ENCODE data around the gene NARF. TPM values are rescaled to one million over a fixed set of nuclear protein-coding genes. Genes with fewer than 3 reads are reported as not detected.

Gene NARF
- total and polyA plus RNA-seq, 2 donors (not counting 1 experiment from before 2014, with no cell fraction given), result 92.4 to 103 TPM

GRCh38 chr17:82414548-82415281 is 43.8 kb upstream of the NARF start:
- no peak overlapping the region for H3K9ac ChIP-seq (ENCODE audit: low read length)
- H3K79me2 ChIP-seq (ENCODE audit: control insufficient read depth, insufficient read depth, low read length), result peaks cover 54% of the 10 kb centered on the region
- no peaks in the 10 kb centered on the region for H3K9me3 Mint-ChIP-seq (ENCODE audit: insufficient read depth)
- ChIA-PET CTCF (interaction anchor here (0.8 to 1.6 kb wide), 3 partner anchors 62 to 139 kb away, joined by 3 to 5 read pairs (median 5); no protein-coding TSS in a partner anchor), POLR2A (interaction anchor here (0.6 kb wide), 1 partner anchor 62 kb away, joined by 5 read pairs; no protein-coding TSS in a partner anchor)
- no peaks in the 10 kb centered on the region for H3K9me3 ChIP-seq (ENCODE audit: control extremely low read depth in 1 of 3, control insufficient read depth in 2 of 3, insufficient read depth in 1 of 3, low read length in 2 of 3)
- peaks cover 0 to 18% of the 10 kb centered on the region in 2 experiments for H3K36me3 ChIP-seq (replicated peaks in 1 of 2; ENCODE audit: control extremely low read depth in 1 of 2, control insufficient read depth in 1 of 2, extremely low read depth in 1 of 2, insufficient read depth in 2 of 2, low read length in 1 of 2)
- ATAC-seq (ENCODE audit: low read depth) (no peak), DNase-seq (peak; percentile 78)
- TF ChIP-seq EZH2 (IDR thresholded peaks at IDR 0.05; ENCODE audit: borderline replicate concordance, insufficient read depth, low read depth, low read length, poor library complexity, severe bottlenecking), result no peak
- TF ChIP-seq CTCF (IDR thresholded peaks at IDR 0.05), result peak; percentile 71
- no peaks in the 10 kb centered on the region for H3K27me3 ChIP-seq (replicated peaks in 1 of 4; ENCODE audit: control extremely low read depth in 1 of 4, control insufficient read depth in 3 of 4, insufficient read depth in 4 of 4, low read length in 3 of 4)
- H3K4me2 ChIP-seq (replicated peaks; ENCODE audit: low read depth, low read length, poor library complexity, severe bottlenecking), result peak overlapping the region; percentile 48
- no peaks in the 10 kb centered on the region for H3K27me3 Mint-ChIP-seq
- H4K20me1 ChIP-seq (ENCODE audit: control insufficient read depth, insufficient read depth, low read length, poor library complexity, severe bottlenecking), result peaks cover 61% of the 10 kb centered on the region
- peaks cover 22% of the 10 kb centered on the region for H3K4me1 Mint-ChIP-seq
- no peak overlapping the region for H3K4me3 ChIP-seq (ENCODE audit: control extremely low read depth in 1 of 5, extremely low read depth in 1 of 5, insufficient read depth in 1 of 5, low read depth in 2 of 5, low read length in 4 of 5)
- H3K27ac ChIP-seq (ENCODE audit: low read length in 2 of 2), result no peak overlapping the region
- no peak overlapping the region for H3K4me3 Mint-ChIP-seq
- WGBS (ENCODE audit: insufficient coverage), result 35% methylated on average over 36 of the region's 38 CpGs
- intact Hi-C loops (cut with micrococcal nuclease), result loop anchor here (1.0 to 10.0 kb wide), 6 partner anchors 36 to 210 kb away; partner anchors contain the start of genes CYBC1 and NARF
- H2AFZ ChIP-seq (ENCODE audit: insufficient read depth, low read depth, low read length, poor library complexity, severe bottlenecking), result no peak overlapping the region
- no peak overlapping the region for H3K27ac Mint-ChIP-seq
- peaks cover 14 to 25% of the 10 kb centered on the region in 2 donors for H3K4me1 ChIP-seq (ENCODE audit: control insufficient read depth in 2 of 2, insufficient read depth in 2 of 2, low read length in 2 of 2)

DNA sequence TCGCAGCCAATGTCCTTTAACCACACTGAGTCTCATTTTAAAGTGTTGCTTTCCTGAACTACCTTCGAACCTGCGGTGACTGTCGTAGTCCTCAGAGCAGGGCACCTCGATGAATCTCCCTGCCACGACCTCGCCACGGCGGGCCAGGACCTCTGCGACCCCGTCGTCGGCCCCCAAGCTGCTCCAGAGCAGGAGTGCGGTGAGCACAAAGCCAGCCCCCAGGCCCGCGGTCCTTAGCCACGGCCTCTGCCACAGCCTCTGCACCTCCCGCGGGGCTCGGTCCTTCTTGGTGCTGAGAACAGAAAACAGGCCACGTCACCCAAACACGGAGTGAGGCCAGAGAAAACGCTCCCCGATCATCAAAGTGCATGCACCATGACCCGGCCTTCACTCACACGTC is 43.2 kb upstream of the NARF start:
- H3K4me3 Mint-ChIP-seq, result no peak overlapping the region
- POLR2A ChIA-PET, result no interaction called here
- Histone ChIP-seq H3K79me2 (ENCODE audit: control insufficient read depth, insufficient read depth, low read length) (peaks cover 52% of the 10 kb centered on the region), H4K20me1 (ENCODE audit: control insufficient read depth, insufficient read depth, low read length, poor library complexity, severe bottlenecking) (peaks cover 57% of the 10 kb centered on the region), H3K36me3 (replicated peaks in 1 of 2; ENCODE audit: control extremely low read depth in 1 of 2, control insufficient read depth in 1 of 2, extremely low read depth in 1 of 2, insufficient read depth in 2 of 2, low read length in 1 of 2) (peaks cover 0 to 16% of the 10 kb centered on the region in 2 experiments), H3K9ac (ENCODE audit: low read length) (no peak overlapping the region), H3K27ac (ENCODE audit: low read length in 2 of 2) (no peak overlapping the region), H3K27me3 (replicated peaks in 1 of 4; ENCODE audit: control extremely low read depth in 1 of 4, control insufficient read depth in 3 of 4, insufficient read depth in 4 of 4, low read length in 3 of 4) (no peaks in the 10 kb centered on the region), H3K4me1 (ENCODE audit: control insufficient read depth in 2 of 2, insufficient read depth in 2 of 2, low read length in 2 of 2) (peaks cover 18 to 27% of the 10 kb centered on the region in 2 donors), H2AFZ (ENCODE audit: insufficient read depth, low read depth, low read length, poor library complexity, severe bottlenecking) (no peak overlapping the region), H3K4me3 (ENCODE audit: control extremely low read depth in 1 of 5, extremely low read depth in 1 of 5, insufficient read depth in 1 of 5, low read depth in 2 of 5, low read length in 4 of 5) (no peak overlapping the region), H3K4me2 (replicated peaks; ENCODE audit: low read depth, low read length, poor library complexity, severe bottlenecking) (no peak overlapping the region), H3K9me3 (ENCODE audit: control extremely low read depth in 1 of 3, control insufficient read depth in 2 of 3, insufficient read depth in 1 of 3, low read length in 2 of 3) (no peaks in the 10 kb centered on the region)
- CTCF ChIA-PET, result interaction anchor here (0.8 to 1.6 kb wide), 2 partner anchors 63 to 65 kb away, joined by 5 read pairs; no protein-coding TSS in a partner anchor
- intact Hi-C loops (cut with micrococcal nuclease), result loop anchor here (2.0 to 10.0 kb wide), 4 partner anchors 63 to 211 kb away; no protein-coding TSS in a partner anchor
- no peak overlapping the region for H3K27ac Mint-ChIP-seq
- H3K9me3 Mint-ChIP-seq (ENCODE audit: insufficient read depth), result no peaks in the 10 kb centered on the region
- TF ChIP-seq CTCF (IDR thresholded peaks at IDR 0.05) (no peak), EZH2 (IDR thresholded peaks at IDR 0.05; ENCODE audit: borderline replicate concordance, insufficient read depth, low read depth, low read length, poor library complexity, severe bottlenecking) (no peak)
- H3K4me1 Mint-ChIP-seq, result peaks cover 26% of the 10 kb centered on the region
- DNase-seq (no peak), ATAC-seq (ENCODE audit: low read depth) (no peak)
- no peaks in the 10 kb centered on the region for H3K27me3 Mint-ChIP-seq
- WGBS (ENCODE audit: insufficient coverage), result 97% methylated on average over 26 of the region's 26 CpGs
